Nephron (organoid): ENCODE results near the gene TOE1.

Source experiments
- H3K27ac Mint-ChIP-seq, 3 experiments: 2 replicates each; pipeline ENCODE4 v1.8.0; 2020; ENCODE audit warnings: mixed read lengths in 3 of 3, mild to moderate bottlenecking in 2 of 3, moderate library complexity in 1 of 3
- H3K27me3 Mint-ChIP-seq: 2 replicates; pipeline ENCODE4 v1.8.0; 2021; ENCODE audit warnings: low read depth, mild to moderate bottlenecking, moderate library complexity, mixed read lengths
- H3K36me3 Mint-ChIP-seq: 2 replicates; pipeline ENCODE4 v1.8.0; 2020; ENCODE audit warnings: low read depth, mixed read lengths
- H3K4me1 Mint-ChIP-seq: 2 replicates; pipeline ENCODE4 v1.8.0; 2020; ENCODE audit warnings: mixed read lengths
- H3K4me3 Mint-ChIP-seq, 3 experiments: 2 replicates each; pipeline ENCODE4 v1.8.0; 2020; ENCODE audit warnings: mild to moderate bottlenecking in 3 of 3, mixed read lengths in 3 of 3, moderate library complexity in 2 of 3
- H3K9me3 Mint-ChIP-seq: 2 replicates; pipeline ENCODE4 v1.8.0; 2020; ENCODE audit warnings: mixed read lengths
- TF ChIP-seq, protein P1 (sequence below), 3 experiments: fragments of 200-600 bp; sonication (generic); IDR thresholded peaks; one replicate each; pipeline ENCODE4 v1.5.0; 2021; ENCODE audit warnings: antibody characterized with exemption in 3 of 3; ENCODE audit not compliant: unreplicated experiment in 3 of 3

The TOE1 gene

DNA sequence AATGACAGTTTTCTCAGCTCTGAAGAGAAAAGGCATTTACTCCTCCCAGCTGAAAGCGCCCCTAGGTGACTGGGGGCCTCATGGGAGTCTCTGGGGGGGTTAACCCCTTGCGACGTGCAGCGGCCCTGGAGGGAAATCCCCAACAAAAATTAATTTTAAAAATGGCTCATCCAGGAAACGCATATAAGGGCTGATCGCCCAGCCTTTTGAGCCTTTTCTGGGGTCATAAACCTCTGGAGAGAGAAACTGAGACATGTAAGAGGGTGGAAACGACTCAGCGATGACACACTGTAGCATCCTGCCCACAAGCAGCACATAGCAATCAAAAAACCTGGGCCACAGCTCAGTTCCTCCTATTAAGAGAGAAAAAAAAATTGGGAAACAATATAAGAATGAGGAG, 33.7 kb upstream of the TOE1 start:
- TF ChIP-seq, protein P1, sequence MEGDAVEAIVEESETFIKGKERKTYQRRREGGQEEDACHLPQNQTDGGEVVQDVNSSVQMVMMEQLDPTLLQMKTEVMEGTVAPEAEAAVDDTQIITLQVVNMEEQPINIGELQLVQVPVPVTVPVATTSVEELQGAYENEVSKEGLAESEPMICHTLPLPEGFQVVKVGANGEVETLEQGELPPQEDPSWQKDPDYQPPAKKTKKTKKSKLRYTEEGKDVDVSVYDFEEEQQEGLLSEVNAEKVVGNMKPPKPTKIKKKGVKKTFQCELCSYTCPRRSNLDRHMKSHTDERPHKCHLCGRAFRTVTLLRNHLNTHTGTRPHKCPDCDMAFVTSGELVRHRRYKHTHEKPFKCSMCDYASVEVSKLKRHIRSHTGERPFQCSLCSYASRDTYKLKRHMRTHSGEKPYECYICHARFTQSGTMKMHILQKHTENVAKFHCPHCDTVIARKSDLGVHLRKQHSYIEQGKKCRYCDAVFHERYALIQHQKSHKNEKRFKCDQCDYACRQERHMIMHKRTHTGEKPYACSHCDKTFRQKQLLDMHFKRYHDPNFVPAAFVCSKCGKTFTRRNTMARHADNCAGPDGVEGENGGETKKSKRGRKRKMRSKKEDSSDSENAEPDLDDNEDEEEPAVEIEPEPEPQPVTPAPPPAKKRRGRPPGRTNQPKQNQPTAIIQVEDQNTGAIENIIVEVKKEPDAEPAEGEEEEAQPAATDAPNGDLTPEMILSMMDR (IDR thresholded peaks at IDR 0.05; ENCODE audit: unreplicated experiment in 3 of 3), result no peak
- peaks cover 25% of the 10 kb centered on the region for H3K4me1 Mint-ChIP-seq
- H3K27ac Mint-ChIP-seq, result peak overlapping the region; percentile 40 to 96 (median 53)
- peak overlapping the region in 2 of 3 experiments; percentile 80 to 94 for H3K4me3 Mint-ChIP-seq
- H3K36me3 Mint-ChIP-seq, result no peaks in the 10 kb centered on the region
- no peaks in the 10 kb centered on the region for H3K27me3 Mint-ChIP-seq
- no peaks in the 10 kb centered on the region for H3K9me3 Mint-ChIP-seq

DNA sequence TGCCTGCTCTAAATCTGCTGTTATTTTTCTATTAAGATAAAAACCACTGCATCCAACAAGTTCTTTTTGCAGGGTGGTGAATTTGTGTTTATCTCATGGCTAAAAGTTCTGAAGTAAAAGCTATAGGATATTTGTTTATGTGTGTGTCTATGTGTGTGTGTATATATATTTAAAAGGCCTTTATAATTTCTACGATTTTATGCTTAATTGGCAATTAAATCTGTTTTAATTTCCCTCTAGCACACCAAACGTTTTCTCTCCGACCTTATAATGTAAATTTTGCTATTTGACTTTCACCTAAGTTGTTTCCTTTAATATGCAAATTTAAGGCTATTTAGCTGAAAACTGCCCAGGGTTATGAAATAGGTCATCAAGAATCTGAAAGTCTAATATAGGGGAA, 33.1 kb upstream of the TOE1 start:
- Mint-ChIP-seq H3K9me3 (no peaks in the 10 kb centered on the region), H3K27me3 (no peaks in the 10 kb centered on the region), H3K27ac (peak overlapping the region in 1 of 3 experiments; percentile 32), H3K36me3 (no peaks in the 10 kb centered on the region), H3K4me1 (peaks cover 22% of the 10 kb centered on the region), H3K4me3 (peak overlapping the region in 2 of 3 experiments; percentile 32 to 40)
- TF ChIP-seq, protein P1 (IDR thresholded peaks at IDR 0.05; ENCODE audit: unreplicated experiment in 3 of 3), result no peak

DNA sequence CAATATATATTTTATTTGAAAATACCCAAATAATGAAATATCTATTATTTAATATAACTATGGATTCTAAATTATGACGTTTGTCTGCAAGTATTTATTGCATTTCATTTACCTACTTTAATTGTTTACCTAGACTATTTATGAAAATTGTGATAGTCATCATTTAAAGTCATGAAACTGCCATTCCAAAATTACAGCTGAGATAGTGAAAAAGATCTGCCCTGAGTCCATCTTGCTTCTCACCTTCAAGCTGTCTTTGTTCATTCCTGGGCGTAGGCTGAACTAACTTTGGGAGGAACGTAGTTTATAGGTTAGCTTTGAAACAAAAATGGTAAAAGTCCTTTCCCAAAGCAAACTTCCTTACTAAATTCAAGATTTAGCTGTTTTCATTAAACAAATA, 25.7 kb upstream of the TOE1 start:
- Mint-ChIP-seq H3K27me3 (no peaks in the 10 kb centered on the region), H3K9me3 (no peaks in the 10 kb centered on the region), H3K36me3 (no peaks in the 10 kb centered on the region), H3K4me1 (no peaks in the 10 kb centered on the region), H3K27ac (no peak overlapping the region), H3K4me3 (no peak overlapping the region)
- TF ChIP-seq, protein P1 (IDR thresholded peaks at IDR 0.05; ENCODE audit: unreplicated experiment in 3 of 3), result no peak

DNA sequence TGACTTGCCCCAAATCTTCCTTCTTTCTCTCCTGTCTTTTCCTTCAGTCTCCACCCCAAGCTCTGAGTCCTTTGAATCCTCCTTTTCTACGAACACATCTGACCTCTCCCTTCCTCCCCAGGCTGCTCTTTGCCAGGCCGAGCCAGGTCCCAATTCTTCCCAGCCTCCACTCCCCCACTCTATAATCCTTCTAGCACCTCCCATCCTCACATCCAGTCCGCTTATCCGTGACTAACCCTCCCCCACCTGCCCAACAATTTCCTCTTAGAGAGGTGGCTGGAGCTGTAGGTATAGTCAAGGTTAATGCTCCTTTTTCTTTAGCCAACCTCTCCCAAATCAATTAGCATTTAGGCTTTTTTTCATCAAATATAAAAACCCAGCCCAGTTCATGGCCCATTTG, 22.8 kb upstream of the TOE1 start:
- H3K27ac Mint-ChIP-seq, result no peak overlapping the region
- H3K9me3 Mint-ChIP-seq, result no peaks in the 10 kb centered on the region
- TF ChIP-seq, protein P1 (IDR thresholded peaks at IDR 0.05; ENCODE audit: unreplicated experiment in 3 of 3), result no peak
- H3K36me3 Mint-ChIP-seq, result no peaks in the 10 kb centered on the region
- no peaks in the 10 kb centered on the region for H3K27me3 Mint-ChIP-seq
- H3K4me3 Mint-ChIP-seq, result no peak overlapping the region
- no peaks in the 10 kb centered on the region for H3K4me1 Mint-ChIP-seq

DNA sequence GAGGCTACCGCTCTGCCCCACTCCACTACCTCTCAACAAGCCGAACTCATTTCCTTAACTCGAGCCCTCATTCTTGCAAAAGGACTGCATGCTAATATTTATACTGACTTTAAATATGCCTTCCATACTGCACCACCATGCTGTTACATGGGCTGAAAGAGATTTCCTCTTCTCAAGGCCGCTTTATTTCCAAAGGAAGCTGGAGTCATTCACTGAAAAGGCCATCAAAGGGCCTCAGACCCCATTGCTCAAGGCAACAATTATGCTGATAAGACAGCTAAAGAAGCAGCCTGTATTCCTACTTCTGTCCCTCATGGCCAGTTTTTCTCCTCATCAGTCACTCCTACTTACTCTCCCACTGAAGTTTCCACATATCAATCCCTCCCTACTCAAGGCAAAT, 20.2 kb upstream of the TOE1 start:
- no peaks in the 10 kb centered on the region for H3K9me3 Mint-ChIP-seq
- TF ChIP-seq, protein P1 (IDR thresholded peaks at IDR 0.05; ENCODE audit: unreplicated experiment in 3 of 3), result no peak
- H3K27ac Mint-ChIP-seq, result no peak overlapping the region
- no peaks in the 10 kb centered on the region for H3K36me3 Mint-ChIP-seq
- no peaks in the 10 kb centered on the region for H3K4me1 Mint-ChIP-seq
- no peaks in the 10 kb centered on the region for H3K27me3 Mint-ChIP-seq
- no peak overlapping the region for H3K4me3 Mint-ChIP-seq

DNA sequence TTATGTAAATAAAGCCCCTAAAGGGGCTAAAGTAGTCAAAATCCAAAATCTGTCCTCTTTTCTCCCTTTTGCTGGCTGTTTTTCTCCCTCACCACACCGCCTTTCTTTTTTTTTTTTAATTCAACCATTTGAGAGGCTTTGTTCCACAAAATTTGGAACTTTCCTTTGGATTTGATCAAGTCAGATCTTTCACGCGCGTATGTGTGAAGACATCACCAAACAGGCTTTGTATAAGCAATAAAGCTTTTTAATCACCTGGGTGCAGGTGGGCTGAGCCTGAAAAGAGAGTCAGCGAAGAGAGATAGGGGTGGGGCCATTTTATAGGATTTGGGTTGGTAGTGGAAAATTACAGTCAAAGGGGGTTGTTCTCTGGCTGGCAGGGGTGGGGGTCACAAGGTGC, 18.5 kb upstream of the TOE1 start:
- H3K36me3 Mint-ChIP-seq, result peaks cover 7% of the 10 kb centered on the region
- TF ChIP-seq, protein P1 (IDR thresholded peaks at IDR 0.05; ENCODE audit: unreplicated experiment in 3 of 3), result no peak
- no peaks in the 10 kb centered on the region for H3K27me3 Mint-ChIP-seq
- no peak overlapping the region for H3K27ac Mint-ChIP-seq
- H3K4me1 Mint-ChIP-seq, result peaks cover 5% of the 10 kb centered on the region
- no peaks in the 10 kb centered on the region for H3K9me3 Mint-ChIP-seq
- no peak overlapping the region for H3K4me3 Mint-ChIP-seq
